GM19035 (cell line): ENCODE data around the gene SAMD3.
A peak's percentile ranks its signal among the peaks of the same experiment; 100 is the strongest.
"Not testable (repeated sequence)": the region's sequence is repeated elsewhere in the genome, so short reads cannot be mapped to it uniquely, and the experiment has no call there.

Experiments
- ATAC-seq: cut with Tn5 transposase; IDR thresholded peaks from one replicate; pipeline ENCODE4 v1.9.1; 2021; ENCODE audit not compliant: unreplicated experiment

Gene SAMD3

DNA sequence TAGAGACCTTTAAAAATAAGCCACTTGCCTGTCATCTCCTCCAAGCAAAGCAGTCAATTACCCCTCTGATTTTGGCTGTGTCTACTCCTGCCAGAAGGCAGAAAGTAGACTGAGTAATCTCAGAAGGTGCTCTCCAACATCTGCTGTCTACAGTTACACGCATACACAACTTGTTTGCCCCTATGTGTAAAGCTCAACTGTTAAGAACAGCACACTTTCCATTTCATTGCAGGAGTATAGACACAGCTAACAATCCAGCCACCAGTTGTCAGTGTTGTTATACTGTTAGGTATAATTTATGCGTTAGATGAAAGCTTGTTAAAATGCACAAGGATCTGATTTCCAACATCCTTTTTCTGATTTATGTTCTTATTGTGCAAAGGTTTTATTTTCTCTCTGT, 88.2 kb downstream of the SAMD3 start:
- no peak for ATAC-seq

DNA sequence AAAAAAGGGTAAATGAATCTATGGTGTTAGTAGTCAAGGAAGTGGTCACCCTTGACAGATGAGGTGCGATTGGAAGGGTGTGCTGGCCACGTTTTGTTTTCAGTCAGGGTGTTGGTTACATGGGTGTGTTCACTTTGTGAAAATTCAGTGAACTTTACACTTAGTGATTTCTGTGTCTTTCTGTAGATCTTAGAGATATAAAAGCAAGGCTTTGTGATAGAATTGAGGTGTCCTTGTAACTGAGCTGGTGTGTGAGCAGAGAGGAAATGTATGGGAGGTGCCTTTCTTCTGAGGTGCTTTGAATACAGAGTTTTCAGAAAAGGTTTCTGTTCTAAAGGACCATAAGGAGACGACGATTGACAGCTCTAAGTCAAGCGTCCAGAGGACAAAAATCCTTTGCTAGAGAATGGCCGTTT, 90.5 kb downstream of the SAMD3 start:
- peak; percentile 69 for ATAC-seq

DNA sequence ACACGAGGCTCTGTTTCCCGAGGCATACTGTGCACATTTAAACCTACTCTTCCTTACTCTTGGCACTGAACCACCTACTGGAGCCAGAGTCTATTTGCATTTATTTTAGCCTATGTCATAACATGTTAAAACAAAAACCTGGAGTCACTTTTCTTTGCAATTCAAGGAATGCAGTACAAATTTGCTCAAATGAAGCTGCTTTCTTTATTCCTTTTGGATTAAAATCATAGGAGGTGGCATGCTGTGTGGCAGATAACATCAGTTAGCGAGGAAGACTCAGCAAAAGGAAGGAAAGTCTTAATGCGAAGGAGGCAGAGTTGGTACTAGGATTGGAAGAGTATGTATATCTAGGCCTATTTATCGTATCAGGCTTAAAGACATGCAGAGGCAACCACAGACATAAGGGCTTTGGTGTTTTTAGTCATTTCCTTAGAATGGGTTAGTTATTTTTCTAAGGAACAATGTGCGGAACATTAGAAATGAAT, 92.9 kb downstream of the SAMD3 start:
- ATAC-seq, result no peak

DNA sequence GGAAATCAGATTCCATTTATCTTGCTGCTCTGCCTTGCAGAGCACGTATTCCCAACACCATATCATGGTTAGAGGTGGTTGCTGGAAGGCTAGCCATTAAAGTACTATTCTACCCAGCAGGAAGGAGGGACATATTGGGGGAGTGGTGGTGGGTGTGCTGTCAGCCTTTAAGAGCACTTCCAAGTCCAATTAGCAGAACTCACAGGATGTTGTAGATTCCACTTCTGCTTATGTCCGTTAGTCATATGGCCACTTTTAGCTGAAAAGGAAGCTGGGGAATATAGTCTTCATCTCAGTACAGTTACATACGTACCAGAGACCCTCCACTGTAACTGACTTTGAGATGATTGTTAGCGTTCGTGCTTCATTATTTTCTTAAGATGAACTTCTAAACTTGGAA, 94.4 kb downstream of the SAMD3 start:
- ATAC-seq, result no peak

DNA sequence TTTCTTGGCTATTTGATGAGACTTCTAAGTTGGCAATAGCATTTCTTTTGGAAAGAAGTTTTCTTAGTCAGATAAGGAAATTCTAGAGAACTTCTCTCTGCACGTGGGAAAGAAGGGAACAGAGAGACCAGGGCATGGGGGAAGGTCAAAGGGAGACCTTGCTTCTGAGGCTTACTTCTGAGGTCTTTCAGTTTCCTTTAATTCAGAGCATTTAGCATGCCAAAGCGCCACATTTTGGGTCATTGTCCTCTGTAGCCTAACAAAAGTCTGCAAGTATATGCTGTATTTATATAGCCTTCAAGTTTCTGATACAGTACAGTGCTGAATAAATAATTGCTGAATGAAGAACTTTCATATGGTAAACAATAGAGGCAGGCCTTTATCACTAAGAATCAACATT, 95.6 kb downstream of the SAMD3 start:
- no peak for ATAC-seq

DNA sequence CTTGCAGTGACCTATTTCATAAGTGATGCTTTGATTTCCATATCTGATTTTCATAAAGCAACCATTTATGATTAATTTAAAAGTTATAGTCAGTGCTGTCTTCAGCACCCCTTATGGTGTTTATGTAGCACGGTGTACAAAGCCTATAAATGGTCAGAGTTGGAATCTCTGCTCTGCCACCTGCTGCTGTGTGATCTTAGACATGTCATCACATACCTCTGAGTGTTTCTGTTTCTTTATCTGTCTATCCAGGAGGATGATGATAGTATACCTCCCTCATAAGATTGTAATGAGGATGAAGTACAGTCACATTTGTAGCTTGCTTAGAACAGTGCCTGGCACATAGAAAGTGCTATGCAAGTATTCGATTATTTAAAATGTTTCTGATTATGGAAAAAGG, 100.5 kb downstream of the SAMD3 start:
- ATAC-seq, result no peak

DNA sequence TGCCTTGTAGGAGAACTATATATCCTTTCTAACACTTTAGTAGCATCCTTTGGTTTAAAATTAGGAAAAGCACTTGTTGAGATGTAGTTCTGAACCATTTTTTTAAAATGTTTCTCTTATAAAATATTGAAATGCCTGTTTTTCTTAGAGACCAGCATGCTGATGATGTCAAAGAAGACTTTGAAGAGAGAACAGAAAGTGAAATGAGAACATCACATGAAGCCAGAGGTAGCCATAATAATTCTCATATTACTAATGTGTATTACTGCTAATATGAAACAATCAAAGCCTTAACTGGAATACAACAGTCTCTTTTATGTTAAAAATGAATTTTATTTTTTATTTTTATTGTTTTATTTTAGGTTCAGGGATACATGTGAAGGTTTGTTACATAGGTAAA, 102.0 kb downstream of the SAMD3 start:
- no peak for ATAC-seq

DNA sequence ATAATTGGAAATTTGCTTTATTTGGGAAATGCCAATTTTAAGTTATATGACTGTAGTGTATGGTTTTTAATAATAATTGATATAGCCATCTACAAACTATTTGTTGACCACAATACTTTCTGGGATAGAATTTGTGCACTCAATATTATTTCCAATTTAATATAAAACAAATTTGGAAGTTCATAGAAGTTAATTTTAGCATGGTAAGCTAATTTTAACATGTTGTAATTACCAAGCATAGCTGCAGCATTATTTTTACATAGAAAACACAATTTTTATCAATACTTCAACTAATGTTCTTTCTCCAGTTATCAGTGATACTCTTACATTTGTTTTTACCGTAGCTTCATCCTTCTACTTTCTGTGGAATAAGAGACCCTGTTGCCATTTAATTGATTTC, 103.5 kb downstream of the SAMD3 start:
- no peak for ATAC-seq

DNA sequence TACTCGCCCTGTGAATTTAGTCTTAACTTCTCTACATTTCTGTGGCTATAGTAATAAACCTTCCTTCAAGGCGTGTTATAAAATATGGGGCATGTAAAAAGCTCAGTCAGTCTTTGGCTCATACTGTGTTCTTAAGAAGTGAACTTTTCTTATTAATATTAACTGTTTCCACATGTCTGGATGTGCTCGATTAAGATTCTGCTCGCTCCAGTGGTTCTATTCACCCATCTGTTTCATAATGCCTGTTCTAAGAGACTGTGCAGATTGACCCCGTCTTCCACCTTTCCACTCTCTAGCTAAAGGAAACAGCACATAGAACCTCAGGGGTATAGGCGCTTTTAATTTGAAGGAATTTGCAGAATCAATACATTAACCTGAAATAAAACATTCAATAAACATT, 104.5 kb downstream of the SAMD3 start:
- ATAC-seq, result no peak

DNA sequence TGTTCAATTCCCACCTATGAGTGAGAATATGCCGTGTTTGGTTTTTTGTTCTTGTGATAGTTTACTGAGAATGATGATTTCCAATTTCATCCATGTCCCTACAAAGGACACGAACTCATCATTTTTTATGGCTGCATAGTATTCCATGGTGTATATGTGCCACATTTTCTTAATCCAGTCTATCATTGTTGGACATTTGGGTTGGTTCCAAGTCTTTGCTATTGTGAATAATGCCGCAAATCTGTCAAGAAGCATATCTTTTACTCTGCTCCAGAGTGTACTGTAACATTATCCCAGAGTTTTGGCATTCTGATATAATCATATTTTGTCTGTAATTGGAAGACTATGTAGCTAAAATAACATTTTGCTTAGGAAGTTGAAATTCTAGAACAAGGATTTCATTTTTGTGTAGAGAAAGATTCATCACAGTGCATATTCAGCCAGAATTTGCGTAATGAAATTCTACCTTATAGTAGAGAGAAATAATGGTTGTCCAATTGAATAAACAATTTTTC, 105.5 kb downstream of the SAMD3 start:
- not testable (repeated sequence) for ATAC-seq

DNA sequence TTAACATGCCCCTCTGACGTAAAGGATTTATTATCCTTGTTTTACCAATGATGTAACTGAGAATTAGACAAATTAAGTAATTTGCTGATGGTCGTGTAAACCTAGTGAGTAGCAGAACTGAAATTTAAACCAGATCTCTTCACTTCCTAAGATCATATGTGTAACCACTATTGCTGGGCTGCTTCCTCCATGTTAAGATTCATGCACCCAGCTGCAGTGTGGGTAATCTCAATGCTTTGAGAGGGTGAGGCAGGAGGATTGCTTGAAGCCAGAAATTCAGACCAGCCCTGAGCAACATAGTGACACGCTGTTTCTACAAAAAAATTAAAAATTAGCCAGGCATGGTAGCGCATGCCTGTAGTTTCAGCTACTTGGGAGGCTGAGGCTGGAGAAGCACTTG, 106.5 kb downstream of the SAMD3 start:
- no peak for ATAC-seq

DNA sequence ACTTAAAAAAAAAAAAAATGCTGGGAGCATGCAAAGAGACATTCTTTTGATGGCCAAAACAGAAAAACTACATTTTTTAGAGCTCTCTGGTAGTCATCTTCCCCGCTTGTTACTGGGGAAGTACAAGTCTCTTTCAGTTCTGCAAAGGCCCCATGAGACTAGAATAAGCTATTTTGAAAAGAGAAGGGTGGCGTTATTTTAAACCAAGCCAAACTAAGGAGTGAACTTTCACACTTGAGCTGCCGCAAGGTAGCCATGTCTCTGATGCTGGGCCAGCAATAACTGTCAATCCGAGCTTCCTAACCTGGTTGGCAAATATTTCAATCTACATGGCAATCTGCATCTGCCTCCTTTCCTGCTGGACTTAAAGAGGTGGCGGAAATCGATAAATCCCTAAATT, 107.7 kb downstream of the SAMD3 start:
- peak; percentile 90 for ATAC-seq

DNA sequence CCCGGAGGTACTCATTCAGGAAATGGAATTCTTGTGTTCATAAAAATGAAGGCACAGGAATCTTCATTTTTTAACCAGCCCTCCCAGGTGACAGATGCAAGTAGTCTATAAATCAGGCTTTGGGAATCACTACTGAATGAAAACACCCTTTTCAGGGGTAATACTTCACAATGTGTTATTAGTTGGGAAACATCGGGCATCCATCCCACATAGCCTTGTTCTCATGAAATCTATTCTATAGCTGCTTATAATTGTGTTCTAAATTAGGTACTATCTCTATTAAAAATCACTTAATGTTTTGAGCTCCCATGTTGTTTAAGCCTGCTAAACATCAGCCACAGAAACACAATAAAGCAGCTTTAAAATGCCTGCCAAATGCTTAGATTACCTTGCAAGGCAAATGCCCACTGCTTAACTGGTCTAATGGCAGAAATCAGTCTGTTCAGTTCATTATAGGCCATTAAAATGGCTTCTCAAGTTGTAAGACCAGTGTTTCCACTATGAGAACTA, 109.5 kb downstream of the SAMD3 start:
- no peak for ATAC-seq

DNA sequence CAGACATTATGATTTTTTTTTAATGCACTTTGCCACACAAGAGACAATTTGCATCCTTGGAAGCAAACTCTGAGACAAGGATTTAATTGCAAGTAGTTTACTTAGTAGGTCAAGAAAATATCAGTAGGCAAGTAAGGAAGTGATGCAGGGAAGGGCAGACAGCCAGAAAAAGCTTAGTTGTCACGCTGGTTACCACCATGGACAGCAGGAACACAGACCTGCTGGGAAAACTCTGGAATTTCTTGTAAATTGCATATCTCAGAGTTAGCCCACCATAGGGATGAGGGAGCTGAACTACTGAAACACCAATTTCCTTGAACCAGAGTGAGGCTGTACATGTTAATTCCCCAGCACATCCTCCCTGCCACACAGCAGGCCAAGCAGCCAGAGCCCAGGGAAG, 111.7 kb downstream of the SAMD3 start:
- ATAC-seq, result no peak

DNA sequence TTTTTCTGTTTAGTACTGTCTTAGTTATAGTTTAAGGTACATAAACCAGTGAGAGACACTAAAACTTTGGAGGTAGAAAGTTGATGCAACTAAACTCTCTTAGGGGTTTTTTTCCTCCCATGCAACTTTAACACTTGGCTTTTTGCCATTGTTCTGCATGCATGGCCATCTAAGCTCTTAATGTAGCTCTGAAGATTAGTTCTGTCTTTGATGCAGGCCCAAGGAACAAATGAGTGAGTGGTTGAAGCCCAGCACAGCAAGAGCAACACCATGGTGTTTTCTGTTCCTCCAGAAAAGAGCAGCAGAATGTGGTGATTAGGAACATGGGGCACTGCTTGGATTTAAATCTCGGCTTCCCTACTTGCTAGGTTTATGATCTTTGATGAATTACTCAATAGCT, 115.0 kb downstream of the SAMD3 start:
- ATAC-seq, result no peak

DNA sequence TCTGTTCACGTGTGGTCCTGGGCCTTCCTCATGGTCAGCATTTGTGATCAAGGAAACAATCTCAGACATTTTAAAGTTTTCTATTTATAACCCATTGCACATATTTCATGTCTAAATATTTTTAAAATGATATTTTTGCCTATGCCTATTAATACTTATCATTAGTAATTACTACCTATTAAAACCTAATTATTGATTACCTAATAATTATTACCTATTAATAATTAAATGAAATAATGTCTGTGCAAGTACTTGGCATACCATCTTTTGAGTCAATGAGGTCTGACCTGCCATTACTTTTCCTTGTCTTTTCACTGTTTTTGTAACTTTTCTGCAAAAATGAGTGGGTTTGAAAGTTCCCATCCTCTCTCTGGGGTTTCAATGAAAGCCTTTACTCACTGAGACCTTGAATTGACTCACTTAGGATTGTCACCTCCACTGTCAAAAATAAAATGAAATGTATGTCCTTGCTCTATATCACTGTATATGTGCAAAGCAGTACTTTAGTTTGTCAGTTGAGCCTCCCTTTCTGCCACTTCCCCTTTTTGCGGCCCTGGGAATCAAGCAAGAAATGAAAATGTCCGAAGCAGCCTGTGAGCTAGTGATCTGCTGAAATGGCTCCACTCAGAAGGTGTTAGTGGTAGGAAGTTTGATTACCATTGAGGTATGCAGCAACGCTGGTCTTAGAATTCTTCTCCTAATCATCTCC, 116.6 kb downstream of the SAMD3 start:
- peak; percentile 84 for ATAC-seq

DNA sequence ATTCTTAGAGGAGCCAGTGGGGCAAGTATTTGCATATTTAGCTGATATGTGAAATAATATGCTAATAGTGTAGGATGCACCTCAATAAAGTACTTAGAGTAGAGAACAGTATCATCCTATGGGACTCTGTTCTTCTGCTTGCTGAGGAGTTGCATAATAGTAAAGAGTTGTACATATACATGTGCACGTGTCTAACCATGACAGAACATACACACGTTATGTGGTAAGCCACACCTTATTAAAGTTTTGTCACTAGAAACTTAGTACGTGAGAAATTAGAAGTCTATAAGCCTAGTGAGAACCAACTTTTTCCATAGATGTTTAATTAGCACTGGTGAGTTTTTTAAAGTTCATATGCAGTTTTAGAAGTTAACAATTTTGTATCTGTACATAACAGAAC, 123.6 kb downstream of the SAMD3 start:
- ATAC-seq, result no peak

DNA sequence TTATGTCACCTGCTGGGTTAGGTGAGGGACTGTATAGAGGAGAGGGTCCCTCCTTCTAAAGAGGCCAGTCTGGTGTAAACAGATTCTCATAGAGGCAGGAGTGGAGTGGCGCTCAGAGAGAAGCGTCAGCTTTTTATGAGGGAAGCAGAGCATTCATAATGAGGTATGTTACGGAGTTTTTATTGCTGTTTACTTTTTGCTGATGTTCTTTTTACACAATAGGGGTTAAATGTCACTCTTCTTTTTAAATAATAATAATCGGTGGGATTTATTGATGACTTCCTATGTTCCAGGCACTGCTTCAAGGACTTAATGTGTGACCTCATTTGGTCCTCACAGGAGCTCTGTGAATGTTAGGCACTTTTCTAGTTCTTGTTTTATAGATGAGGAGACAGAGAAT, 124.4 kb downstream of the SAMD3 start:
- no peak for ATAC-seq
